ENCODE data around the gene ANKRD50.

Gene ANKRD50

DNA sequence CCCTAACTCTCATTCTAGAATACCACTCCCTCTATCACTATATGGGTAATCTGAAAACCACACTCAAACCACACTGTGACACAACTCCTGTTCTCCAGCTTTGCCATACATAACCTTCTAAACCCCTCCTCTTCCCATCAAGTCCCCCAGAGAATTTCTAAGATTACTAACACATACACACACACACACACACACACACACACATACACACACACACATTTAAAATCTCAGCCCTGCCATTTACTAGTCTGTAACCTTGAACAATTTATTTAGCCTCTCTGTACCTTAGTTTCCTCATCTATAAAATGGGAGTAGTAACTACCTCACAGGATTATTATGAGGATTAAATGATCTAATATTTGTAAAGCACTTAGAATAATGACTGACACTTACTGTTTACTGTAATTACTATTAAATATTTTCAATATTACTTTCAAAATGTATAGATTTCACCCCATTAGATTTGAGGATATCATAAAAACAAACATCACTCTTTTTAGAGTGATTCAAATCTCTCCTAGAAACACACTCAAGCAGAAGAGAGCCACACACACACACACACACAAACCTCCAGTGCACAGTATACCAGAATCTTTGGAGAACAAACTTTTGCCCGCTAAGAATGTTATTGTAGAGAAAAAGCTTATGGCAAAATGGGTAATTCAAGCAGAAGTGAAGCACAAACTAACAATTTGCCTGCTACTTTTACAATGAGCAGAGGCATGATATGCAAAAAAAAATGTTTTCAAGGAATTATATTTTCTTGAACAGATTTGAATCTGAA lies 3.8 kb downstream of the ANKRD50 start:
- no peak for DNase-seq (ENCODE audit: low spot score)

- no peak for DNase-seq (ENCODE audit: low spot score)
Measured at GRCh38 chr4:124705393-124705792, 7.1 kb downstream of the ANKRD50 start.

- no peak for DNase-seq (ENCODE audit: low spot score)
Measured at GRCh38 chr4:124703154-124703553, 9.4 kb downstream of the ANKRD50 start.

GRCh38 chr4:124697441-124697840 lies 15.1 kb downstream of the ANKRD50 start:
- no peak for DNase-seq (ENCODE audit: low spot score)

GRCh38 chr4:124696182-124696581 lies 16.4 kb downstream of the ANKRD50 start:
- no peak for DNase-seq (ENCODE audit: low spot score)

DNA sequence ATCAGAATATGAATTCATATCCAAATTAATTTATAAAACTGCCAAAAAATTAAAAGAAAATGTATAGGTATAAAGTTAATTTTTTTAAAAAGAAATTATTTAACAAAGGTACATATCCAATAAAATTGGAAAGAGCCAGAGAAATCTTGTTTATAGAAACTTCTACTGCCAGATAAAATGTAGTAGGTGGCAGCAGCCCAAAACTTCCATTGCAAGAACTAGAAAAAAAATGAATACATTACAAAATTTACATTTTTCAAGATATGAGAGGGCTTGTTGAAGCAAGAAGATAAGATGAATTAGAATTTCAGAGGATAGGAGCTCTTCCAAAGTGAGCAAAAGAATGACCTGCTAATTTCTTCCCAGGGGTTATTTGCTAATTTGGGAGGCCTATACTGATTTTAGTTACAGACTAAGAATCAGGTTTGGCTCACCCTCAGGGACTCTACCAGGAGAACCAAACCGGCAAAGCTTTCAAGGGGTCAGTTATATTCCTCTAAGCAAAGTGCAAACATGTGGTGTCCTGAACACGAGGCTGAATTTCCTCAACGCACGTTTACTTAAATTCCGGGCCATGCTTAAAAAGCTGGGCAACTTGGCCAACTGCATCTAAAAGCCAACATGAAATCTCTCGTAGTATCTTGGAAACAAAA lies 17.5 kb downstream of the ANKRD50 start:
- no peak for DNase-seq (ENCODE audit: low spot score)

DNA sequence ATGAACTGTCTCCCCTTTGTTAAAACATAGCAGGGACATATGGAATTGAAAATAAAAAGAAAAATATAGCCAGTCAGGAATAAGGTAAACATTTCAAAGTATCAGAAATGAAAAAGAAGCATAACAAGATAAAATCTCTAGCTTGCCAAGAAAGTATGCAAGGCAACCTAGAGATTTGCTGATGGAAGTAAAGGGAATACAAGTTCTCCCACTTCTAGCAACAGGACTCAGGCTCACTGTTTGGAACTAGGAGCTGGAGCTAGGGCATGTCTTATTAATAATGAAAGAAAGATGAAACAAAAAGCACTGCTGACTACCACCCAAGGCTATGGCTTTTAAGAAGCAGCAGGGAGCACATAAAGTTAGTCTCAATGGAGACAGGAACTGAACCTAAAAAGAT lies 18.2 kb downstream of the ANKRD50 start:
- no peak for DNase-seq (ENCODE audit: low spot score)

- DNase-seq (ENCODE audit: low spot score): no peak
Measured at GRCh38 chr4:124691801-124692200, 20.7 kb downstream of the ANKRD50 start.

DNA sequence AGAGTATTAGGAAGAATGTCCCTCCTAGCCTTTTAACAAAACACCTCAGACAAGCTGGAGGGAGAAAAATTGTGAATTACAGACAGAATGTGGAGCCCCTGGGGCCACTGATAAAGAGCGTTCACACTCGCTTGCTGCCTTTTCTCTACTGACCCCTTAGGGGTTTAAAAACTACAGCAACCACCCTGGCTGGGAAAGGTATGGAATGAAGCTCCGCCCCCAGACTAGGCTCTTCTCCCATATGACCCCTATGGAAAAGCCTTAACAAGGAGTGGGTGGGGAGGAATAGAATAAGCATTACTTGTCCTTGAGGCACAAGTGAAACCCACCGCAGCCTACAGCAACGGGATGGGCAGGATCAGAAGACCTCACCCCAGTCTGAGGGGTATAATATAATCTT lies 26.3 kb downstream of the ANKRD50 start:
- no peak for DNase-seq (ENCODE audit: low spot score)

DNA sequence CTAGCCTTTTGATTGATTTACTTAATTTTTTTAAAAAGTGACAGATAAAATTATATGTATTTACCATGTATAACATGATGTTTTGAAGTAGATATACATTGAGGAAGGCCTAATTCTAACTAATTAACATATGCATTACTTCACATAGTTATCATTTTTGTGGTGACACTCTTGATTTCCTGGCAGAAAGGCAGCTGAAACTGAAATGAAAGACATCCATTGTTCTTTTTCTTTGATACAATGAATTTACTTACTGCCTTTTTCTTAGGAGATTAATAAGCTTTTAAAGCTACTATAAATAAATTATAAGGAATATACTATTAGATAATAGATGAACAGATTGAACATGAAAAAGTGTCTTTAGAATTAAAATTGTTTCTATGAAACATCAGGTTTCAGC lies 26.7 kb downstream of the ANKRD50 start:
- DNase-seq (ENCODE audit: low spot score): no peak

DNA sequence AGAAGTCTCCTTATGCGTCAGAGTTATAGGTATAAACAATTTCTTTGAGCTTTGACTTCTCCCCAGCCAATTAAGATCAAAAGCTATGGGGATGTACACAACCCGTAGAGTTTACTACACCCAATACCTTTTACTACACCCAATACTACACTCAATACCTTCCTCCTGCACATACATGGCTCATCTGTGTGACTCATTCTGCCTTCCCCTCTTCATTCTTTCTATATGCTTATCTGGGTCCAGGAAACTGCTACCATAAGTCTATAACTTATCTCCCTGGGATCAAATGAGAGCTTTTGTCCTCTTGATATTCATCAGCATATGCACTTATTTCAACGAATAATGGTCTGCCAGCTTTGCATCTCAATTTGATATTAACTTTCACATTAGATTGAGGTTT lies 28.2 kb downstream of the ANKRD50 start:
- DNase-seq (ENCODE audit: low spot score): no peak

DNA sequence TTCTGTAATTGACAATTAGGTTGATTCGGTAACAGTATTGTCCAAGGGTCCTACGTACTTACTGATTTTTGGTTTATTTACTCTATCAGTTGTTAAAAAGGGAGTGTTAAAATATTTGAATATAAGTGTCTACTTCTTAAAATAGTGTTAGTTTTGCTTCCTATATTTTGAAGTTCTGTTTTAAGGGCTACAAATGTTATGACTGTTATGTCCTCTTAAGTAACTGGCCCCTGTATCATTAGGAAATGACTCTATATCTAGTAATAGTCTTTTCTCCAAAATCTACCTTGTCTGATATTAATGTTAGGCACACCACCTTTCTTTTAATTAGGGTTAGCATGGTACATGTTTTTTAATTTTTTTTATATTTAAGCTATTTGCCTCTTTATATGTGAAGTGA lies 30.1 kb downstream of the ANKRD50 start:
- DNase-seq (ENCODE audit: low spot score): no peak

DNA sequence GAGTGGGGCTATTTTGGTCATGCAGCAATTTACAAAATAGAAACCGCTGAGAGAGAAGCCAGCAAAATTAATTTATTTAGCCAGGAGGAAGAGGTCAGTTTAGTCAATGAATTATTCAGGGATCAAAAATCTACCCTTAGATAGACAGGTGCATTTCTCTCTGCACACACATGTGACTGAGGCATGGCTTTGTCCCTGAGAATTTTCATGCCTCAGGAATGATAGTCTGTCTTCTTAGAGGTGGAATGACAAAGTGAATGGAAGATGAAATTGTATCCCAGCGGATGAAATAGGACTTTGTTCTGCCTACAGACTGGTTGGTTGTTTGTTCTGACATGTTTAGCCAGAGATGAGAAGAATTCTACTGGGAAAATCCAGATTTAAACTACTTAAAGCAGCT lies 46.0 kb downstream of the ANKRD50 start:
- DNase-seq (ENCODE audit: low spot score): no peak

DNA sequence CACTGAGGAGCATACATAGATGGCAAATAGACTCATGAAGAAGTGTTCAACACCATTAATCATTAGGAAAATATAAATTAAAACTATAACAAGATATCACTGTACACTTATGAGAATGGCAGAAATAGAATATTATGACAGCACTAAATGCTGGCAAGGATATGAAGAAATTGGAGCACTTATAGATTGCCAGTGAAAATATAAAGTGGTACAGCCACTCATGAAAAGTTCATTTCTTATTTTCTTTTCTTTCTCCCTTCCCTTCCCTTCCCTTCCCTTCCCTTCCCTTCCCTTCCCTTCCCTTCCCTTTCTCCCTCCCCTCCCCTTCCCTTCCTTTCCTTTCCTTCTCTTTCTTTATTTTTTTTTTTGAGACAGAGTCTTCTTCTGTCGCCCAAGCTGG lies 53.7 kb downstream of the ANKRD50 start:
- no peak for DNase-seq (ENCODE audit: low spot score)

DNA sequence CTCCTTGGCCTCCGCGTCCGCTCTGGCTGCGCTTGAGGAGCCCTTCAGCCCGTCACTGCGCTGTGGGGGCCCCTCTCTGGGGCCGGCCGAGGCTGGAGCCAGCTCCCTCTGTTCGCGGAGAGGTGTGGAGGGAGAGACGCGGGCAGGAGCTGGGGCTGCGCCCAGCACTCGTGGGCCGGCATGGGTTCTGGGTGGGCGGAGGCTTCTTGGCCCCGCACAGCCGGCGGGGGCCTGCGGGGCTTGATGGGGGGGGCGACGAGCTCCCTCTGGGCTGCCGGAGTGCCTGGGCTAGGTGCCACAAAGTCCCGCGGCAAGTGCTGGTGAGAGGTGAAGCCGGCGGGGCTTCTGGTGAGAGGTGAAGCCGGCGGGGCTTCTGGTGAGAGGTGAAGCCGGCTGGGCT lies 61.9 kb downstream of the ANKRD50 start:
- DNase-seq (ENCODE audit: low spot score): no peak

- DNase-seq (ENCODE audit: low spot score): no peak
Measured at GRCh38 chr4:124647599-124647998, 64.9 kb downstream of the ANKRD50 start.

DNA sequence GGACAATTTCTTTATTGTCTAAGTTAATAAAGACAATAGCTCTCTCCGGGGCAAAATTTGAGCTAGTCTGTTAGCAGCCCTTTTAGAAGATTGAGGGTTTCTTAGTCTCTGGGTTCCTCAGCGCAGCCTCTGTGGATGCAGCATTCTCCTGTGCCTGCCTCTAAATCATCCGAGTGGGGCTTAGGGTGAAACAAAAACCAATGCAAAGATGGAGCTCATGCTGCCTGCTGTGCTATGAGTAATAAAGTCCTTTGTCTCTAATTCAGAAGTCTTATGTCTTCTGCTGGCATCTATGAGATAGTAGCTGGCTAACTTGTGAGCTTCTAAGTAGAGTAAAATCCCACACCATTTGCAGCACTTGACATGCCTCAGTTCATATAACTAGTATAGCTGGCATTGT lies 67.9 kb downstream of the ANKRD50 start:
- DNase-seq (ENCODE audit: low spot score): no peak

DNA sequence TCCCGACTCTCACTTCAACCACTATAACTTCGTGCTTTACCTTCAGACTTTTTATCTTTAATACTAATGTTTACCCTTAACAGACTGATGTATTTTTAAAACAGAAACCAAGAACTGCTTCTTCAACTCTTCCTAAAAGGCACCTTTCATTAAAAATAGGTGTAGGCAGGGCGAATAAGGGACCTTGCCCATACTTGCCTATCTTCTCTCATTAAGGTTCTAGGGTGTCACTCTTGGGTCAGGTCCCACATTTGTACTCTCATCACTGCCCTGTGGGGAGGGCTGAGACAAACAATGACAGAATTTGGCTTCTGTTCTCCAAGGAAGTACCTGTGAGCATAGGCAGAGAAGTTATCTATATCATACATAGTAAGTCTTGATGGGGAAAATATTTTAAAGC lies 69.7 kb downstream of the ANKRD50 start:
- no peak for DNase-seq (ENCODE audit: low spot score)

DNA sequence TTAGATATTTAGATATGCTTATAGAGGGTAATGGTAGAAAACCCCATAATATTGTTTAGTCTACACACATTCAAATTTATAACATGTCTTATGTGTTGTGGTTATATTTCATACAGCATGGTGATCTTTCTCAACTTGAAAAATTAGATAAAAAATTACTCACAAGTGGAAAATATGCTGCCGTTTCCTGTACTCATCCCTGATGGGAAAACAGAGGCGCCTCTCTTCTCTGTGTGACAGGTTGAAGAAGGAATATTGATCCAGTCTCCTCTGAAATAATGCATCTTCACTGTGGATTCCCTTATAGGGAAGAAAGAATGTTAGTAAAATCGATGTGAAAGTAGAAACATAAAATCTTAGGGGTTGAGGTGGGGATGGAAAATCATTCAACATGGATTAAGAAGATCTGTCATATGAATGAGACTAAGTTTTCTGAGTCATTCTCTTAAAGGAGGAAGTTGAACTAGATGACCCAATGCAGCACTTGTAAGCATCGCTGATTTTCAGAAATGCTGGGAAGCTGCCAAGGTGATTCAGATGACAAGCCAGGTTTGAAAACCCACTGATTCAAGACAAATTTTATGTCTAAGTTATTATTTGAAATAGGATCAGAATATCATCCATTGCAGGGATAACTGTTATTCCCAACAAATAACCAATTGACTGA lies 70.7 kb downstream of the ANKRD50 start:
- DNase-seq (ENCODE audit: low spot score): peak; percentile 37

DNA sequence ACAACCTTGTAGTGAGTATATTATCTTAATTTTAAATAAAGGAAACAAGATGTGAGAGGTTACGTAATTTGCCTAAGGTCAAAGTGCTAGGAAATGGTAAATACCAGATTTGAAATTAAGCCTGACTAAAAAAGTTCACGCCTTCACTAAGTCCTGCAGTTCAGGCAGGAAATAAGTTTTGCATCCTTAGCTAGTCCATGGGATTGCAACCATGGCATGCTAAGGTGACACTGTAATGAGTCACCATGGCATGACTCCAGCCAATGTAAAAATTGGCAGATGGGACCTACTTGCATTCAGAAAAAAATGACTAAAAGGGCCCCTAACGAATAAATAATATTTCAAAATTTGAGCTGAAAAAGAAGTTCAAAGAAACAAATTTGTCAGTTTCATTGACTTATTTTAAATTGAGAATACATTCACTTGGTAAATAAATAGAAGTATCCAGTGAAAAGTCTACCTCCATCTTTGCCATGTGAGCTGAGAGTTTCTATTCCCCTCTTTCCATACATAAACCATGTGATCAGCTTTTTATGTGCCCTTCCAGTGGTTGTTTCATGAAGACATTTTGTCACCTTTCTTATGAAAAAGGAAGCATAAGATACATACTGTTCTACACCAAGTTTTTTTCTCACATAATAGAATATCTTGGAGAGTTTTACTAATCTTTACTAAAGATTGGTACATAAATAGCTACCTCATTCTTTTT lies 72.4 kb downstream of the ANKRD50 start:
- DNase-seq (ENCODE audit: low spot score): peak; percentile 33

- no peak for DNase-seq (ENCODE audit: low spot score)
Measured at GRCh38 chr4:124637321-124637720, 75.2 kb downstream of the ANKRD50 start.

DNA sequence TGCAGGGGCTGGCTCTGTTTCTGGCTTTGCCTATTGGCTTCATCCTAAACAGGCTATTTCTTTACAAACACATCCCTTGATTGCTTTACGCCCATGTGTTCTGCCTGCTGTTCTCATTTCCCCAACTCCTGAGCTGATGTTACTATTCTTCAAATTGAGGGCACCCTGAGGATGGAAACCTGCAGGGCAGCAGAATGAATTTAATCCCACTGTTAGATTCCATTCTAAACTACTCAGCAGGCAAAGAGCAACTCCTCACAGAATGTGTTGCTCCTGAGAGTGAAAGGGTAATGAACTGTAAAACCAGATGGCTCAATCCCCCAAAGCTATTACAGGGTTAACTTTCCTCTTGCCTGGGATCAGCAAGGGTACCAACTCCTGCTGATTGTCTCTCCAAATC lies 75.7 kb downstream of the ANKRD50 start:
- no peak for DNase-seq (ENCODE audit: low spot score)

- DNase-seq (ENCODE audit: low spot score): no peak
Measured at GRCh38 chr4:124635331-124635730, 77.2 kb downstream of the ANKRD50 start.

All from AG08395 (cell line).